MM.1S (cell line): ENCODE data around the gene ARID4B.
"Not testable (repeated sequence)": the region's sequence is repeated elsewhere in the genome, so short reads cannot be mapped to it uniquely, and the experiment has no call there.

Experiments
- DNase-seq: peaks from one replicate; pipeline ENCODE4 v3.0.0-alpha.2; 2015
- H2AFZ ChIP-seq: fragments of 300-600 bp; sonication (generic); 2 replicates; pipeline ENCODE4 v1.6.0; 2016; ENCODE audit warnings: antibody characterized with exemption, low read length
- H3F3A ChIP-seq: fragments of 300-600 bp; sonication (generic); 2 replicates; pipeline ENCODE4 v1.6.1; 2016; ENCODE audit warnings: mild to moderate bottlenecking, antibody characterized with exemption, low read length, moderate library complexity, mixed read lengths; ENCODE audit not compliant: insufficient read depth
- H3K27ac ChIP-seq: fragments of 300-600 bp; sonication (generic); 2 replicates; pipeline ENCODE4 v1.5.1; 2016; ENCODE audit warnings: mild to moderate bottlenecking, low read length
- H3K27me3 ChIP-seq: fragments of 300-600 bp; sonication (generic); replicated peaks from 2 replicates; pipeline ENCODE4 v1.6.0; 2016; ENCODE audit warnings: low read length; ENCODE audit not compliant: insufficient read depth
- H3K36me3 ChIP-seq: fragments of 300-600 bp; sonication (generic); replicated peaks from 2 replicates; pipeline ENCODE4 v1.6.1; 2016; ENCODE audit warnings: mild to moderate bottlenecking, low read length, mixed read lengths; ENCODE audit not compliant: insufficient read depth
- H3K4me1 ChIP-seq: fragments of 300-600 bp; sonication (generic); 2 replicates; pipeline ENCODE4 v1.6.1; 2016; ENCODE audit warnings: low read length, mixed read lengths
- H3K4me2 ChIP-seq: fragments of 300-600 bp; sonication (generic); 2 replicates; pipeline ENCODE4 v1.6.0; 2016; ENCODE audit warnings: low read depth, low read length
- H3K4me3 ChIP-seq: fragments of 300-600 bp; sonication (generic); 2 replicates; pipeline ENCODE4 v1.5.1; 2016; ENCODE audit warnings: low read length, mixed read lengths
- H3K79me2 ChIP-seq: fragments of 300-600 bp; sonication (generic); 2 replicates; pipeline ENCODE4 v1.6.1; 2016; ENCODE audit warnings: mixed run types, low read length, mixed read lengths
- H3K9ac ChIP-seq: fragments of 300-600 bp; sonication (generic); 2 replicates; pipeline ENCODE4 v1.6.1; 2016; ENCODE audit warnings: low read length, mixed read lengths
- H3K9me2 ChIP-seq: fragments of 300-600 bp; sonication (generic); replicated peaks from 2 replicates; pipeline ENCODE4 v1.6.1; 2016; ENCODE audit warnings: mild to moderate bottlenecking, low read length, mixed read lengths; ENCODE audit not compliant: insufficient read depth
- H3K9me3 ChIP-seq: fragments of 300-600 bp; sonication (generic); replicated peaks from 2 replicates; pipeline ENCODE4 v1.6.1; 2016; ENCODE audit warnings: mild to moderate bottlenecking, low read length, mixed read lengths; ENCODE audit not compliant: insufficient read depth
- H4K20me1 ChIP-seq: fragments of 300-600 bp; sonication (generic); 2 replicates; pipeline ENCODE4 v1.6.1; 2016; ENCODE audit warnings: mild to moderate bottlenecking, low read length, moderate library complexity, mixed read lengths; ENCODE audit not compliant: insufficient read depth
- CTCF ChIP-seq: fragments of 300-600 bp; sonication (generic); IDR thresholded peaks from 2 replicates; pipeline ENCODE4 v1.5.1; 2016; ENCODE audit warnings: antibody characterized with exemption, low read length, mixed read lengths
- EZH2 ChIP-seq: fragments of 300-600 bp; sonication (generic); optimal IDR thresholded peaks from 2 replicates; pipeline ENCODE3; 2017; ENCODE audit warnings: low read depth, mild to moderate bottlenecking, antibody characterized with exemption, low read length, mixed read lengths
- EZH2phosphoT487 ChIP-seq: fragments of 300-600 bp; sonication (generic); IDR thresholded peaks from 2 replicates; pipeline ENCODE4 v1.6.1; 2018; ENCODE audit warnings: antibody characterized with exemption, low read length

The ARID4B gene

GRCh38 chr1:235284231-235284769 lies 43.7 kb downstream of the ARID4B start:
- Histone ChIP-seq H3K27me3 (no peaks in the 10 kb centered on the region), H3K27ac (no peak overlapping the region), H3F3A (no peaks in the 10 kb centered on the region), H3K4me2 (no peak overlapping the region), H2AFZ (no peak overlapping the region), H3K9me2 (no peaks in the 10 kb centered on the region), H4K20me1 (peaks cover 29% of the 10 kb centered on the region), H3K36me3 (no peaks in the 10 kb centered on the region), H3K9me3 (no peaks in the 10 kb centered on the region), H3K4me3 (no peak overlapping the region), H3K9ac (no peak overlapping the region), H3K79me2 (peaks cover 96% of the 10 kb centered on the region), H3K4me1 (no peaks in the 10 kb centered on the region)
- no peak for TF ChIP-seq EZH2
- TF ChIP-seq CTCF: no peak
- TF ChIP-seq EZH2phosphoT487: no peak
- no peak for DNase-seq

GRCh38 chr1:235283636-235284035 lies 44.3 kb downstream of the ARID4B start:
- H4K20me1 ChIP-seq: peaks cover 28% of the 10 kb centered on the region

GRCh38 chr1:235280467-235280866 lies 47.5 kb downstream of the ARID4B start:
- Histone ChIP-seq H3K9me2 (no peaks in the 10 kb centered on the region), H3K4me1 (no peaks in the 10 kb centered on the region), H3K4me3 (no peak overlapping the region), H3K4me2 (no peak overlapping the region), H4K20me1 (0 out of 2 replicates have a peak, but pooled peaks cover 18% of the 10 kb centered on the region), H3F3A (no peaks in the 10 kb centered on the region), H2AFZ (no peak overlapping the region), H3K27ac (no peak overlapping the region), H3K27me3 (no peaks in the 10 kb centered on the region), H3K9ac (no peak overlapping the region), H3K9me3 (no peaks in the 10 kb centered on the region), H3K79me2 (peaks cover 93% of the 10 kb centered on the region), H3K36me3 (no peaks in the 10 kb centered on the region)
- DNase-seq: no peak
- TF ChIP-seq EZH2 (no peak), EZH2phosphoT487 (no peak), CTCF (no peak)

More at GRCh38 chr1:235283636-235284035, 44.3 kb downstream of the ARID4B start:
- not testable (repeated sequence) for H3K27me3 ChIP-seq, H3K4me1 ChIP-seq, H3K9me3 ChIP-seq, DNase-seq, H3F3A ChIP-seq, H2AFZ ChIP-seq, H3K36me3 ChIP-seq, H3K27ac ChIP-seq, H3K9ac ChIP-seq, H3K9me2 ChIP-seq, H3K4me2 ChIP-seq, H3K4me3 ChIP-seq
- H3K79me2 ChIP-seq: peaks cover 96% of the 10 kb centered on the region

- Histone ChIP-seq H3K4me3 (no peak overlapping the region), H3K9me3 (no peaks in the 10 kb centered on the region), H3K27me3 (no peaks in the 10 kb centered on the region), H4K20me1 (0 out of 2 replicates have a peak, but pooled peaks cover 18% of the 10 kb centered on the region), H3K36me3 (no peaks in the 10 kb centered on the region), H3K27ac (no peak overlapping the region), H3K9me2 (no peaks in the 10 kb centered on the region), H3K4me2 (no peak overlapping the region), H2AFZ (no peak overlapping the region), H3K9ac (no peak overlapping the region), H3F3A (no peaks in the 10 kb centered on the region), H3K79me2 (peaks cover 93% of the 10 kb centered on the region), H3K4me1 (no peaks in the 10 kb centered on the region)
- TF ChIP-seq EZH2phosphoT487: no peak
- TF ChIP-seq EZH2: no peak
- no peak for TF ChIP-seq CTCF
- DNase-seq: no peak
Observed at GRCh38 chr1:235279694-235280093, 48.3 kb downstream of the ARID4B start.
